ENCODE measurements around the gene PDXK. TPM values are rescaled to one million over a fixed set of nuclear protein-coding genes. Genes with fewer than 3 reads are reported as not detected.

PDXK gene
- polyA plus RNA-seq, 1 experiment: 129 TPM

GRCh38 chr21:43786807-43787440 is 68.0 kb downstream of the PDXK start:
- DNase-seq (ENCODE audit: low read depth, low spot score): no peak
- POLR2A ChIA-PET: no interaction called here
- Histone ChIP-seq H3K27me3 (ENCODE audit: control insufficient read depth, insufficient read depth, low read length) (no peaks in the 10 kb centered on the region), H3K27ac (ENCODE audit: low read depth, low read length) (no peak overlapping the region), H3K9me3 (ENCODE audit: control insufficient read depth, insufficient read depth, low read length) (no peaks in the 10 kb centered on the region; the same call in 1 of the 2 replicates), H3K4me3 (ENCODE audit: low read depth, low read length) (no peak overlapping the region)
- no peak for TF ChIP-seq CTCF (IDR thresholded peaks at IDR 0.05; ENCODE audit: low read depth, low read length)
- CTCF ChIA-PET: no interaction called here

- POLR2A ChIA-PET: interaction anchor here (0.7 kb wide), 2 partner anchors 24 to 79 kb away, joined by 3 read pairs; no protein-coding TSS in a partner anchor
- CTCF ChIA-PET: interaction anchor here (0.6 to 0.9 kb wide), 12 partner anchors 10 to 289 kb away, joined by 3 to 8 read pairs (median 3); no protein-coding TSS in a partner anchor
- H3K4me3 ChIP-seq (ENCODE audit: low read depth, low read length): peak within 1 kb of the TSS; percentile 96
- peak; percentile 74 for TF ChIP-seq CTCF (IDR thresholded peaks at IDR 0.05; ENCODE audit: low read depth, low read length)
- H3K27me3 ChIP-seq (ENCODE audit: control insufficient read depth, insufficient read depth, low read length): no peaks in the 10 kb centered on the region
- peak within 1 kb of the TSS; percentile 75 for H3K27ac ChIP-seq (ENCODE audit: low read depth, low read length)
- peak; percentile 37 for DNase-seq (ENCODE audit: low read depth, low spot score)
- no peaks in the 10 kb centered on the region; the same call in 1 of the 2 replicates for H3K9me3 ChIP-seq (ENCODE audit: control insufficient read depth, insufficient read depth, low read length)
Measured at GRCh38 chr21:43789276-43790009, 70.5 kb downstream of the PDXK start, which contains the start of gene RRP1. RRP1 (plus strand) TSS chr21:43789577; CDS start chr21:43789630, 53 bp downstream.

- ChIA-PET CTCF (interaction anchor here (0.6 to 0.9 kb wide), 11 partner anchors 9 to 288 kb away, joined by 3 to 8 read pairs (median 3); no protein-coding TSS in a partner anchor), POLR2A (no interaction called here)
- TF ChIP-seq CTCF (IDR thresholded peaks at IDR 0.05; ENCODE audit: low read depth, low read length): no peak
- H3K27me3 ChIP-seq (ENCODE audit: control insufficient read depth, insufficient read depth, low read length): no peaks in the 10 kb centered on the region
- peak overlapping the region; percentile 96 for H3K4me3 ChIP-seq (ENCODE audit: low read depth, low read length)
- no peak for DNase-seq (ENCODE audit: low read depth, low spot score)
- H3K27ac ChIP-seq (ENCODE audit: low read depth, low read length): no peak overlapping the region
- H3K9me3 ChIP-seq (ENCODE audit: control insufficient read depth, insufficient read depth, low read length): no peaks in the 10 kb centered on the region; the same call in 1 of the 2 replicates
Measured at GRCh38 chr21:43790010-43790524, 71.1 kb downstream of the PDXK start.

- CTCF ChIA-PET: no interaction called here
- H3K27ac ChIP-seq (ENCODE audit: low read depth, low read length): no peak overlapping the region
- no peak for DNase-seq (ENCODE audit: low read depth, low spot score)
- no peaks in the 10 kb centered on the region for H3K27me3 ChIP-seq (ENCODE audit: control insufficient read depth, insufficient read depth, low read length)
- H3K9me3 ChIP-seq (ENCODE audit: control insufficient read depth, insufficient read depth, low read length): no peaks in the 10 kb centered on the region; the same call in 1 of the 2 replicates
- H3K4me3 ChIP-seq (ENCODE audit: low read depth, low read length): no peak overlapping the region
- POLR2A ChIA-PET: no interaction called here
- TF ChIP-seq CTCF (IDR thresholded peaks at IDR 0.05; ENCODE audit: low read depth, low read length): no peak
Measured at GRCh38 chr21:43792406-43792805, 73.5 kb downstream of the PDXK start.

- CTCF ChIA-PET: no interaction called here
- no peak overlapping the region for H3K4me3 ChIP-seq (ENCODE audit: low read depth, low read length)
- H3K27me3 ChIP-seq (ENCODE audit: control insufficient read depth, insufficient read depth, low read length): no peaks in the 10 kb centered on the region
- DNase-seq (ENCODE audit: low read depth, low spot score): no peak
- TF ChIP-seq CTCF (IDR thresholded peaks at IDR 0.05; ENCODE audit: low read depth, low read length): no peak
- H3K9me3 ChIP-seq (ENCODE audit: control insufficient read depth, insufficient read depth, low read length): no peaks in the 10 kb centered on the region; the same call in 1 of the 2 replicates
- POLR2A ChIA-PET: no interaction called here
- H3K27ac ChIP-seq (ENCODE audit: low read depth, low read length): no peak overlapping the region
Measured at GRCh38 chr21:43793243-43793642, 74.3 kb downstream of the PDXK start.

All from AG04450 (cell line).